ENCODE data around the gene PPDPF.

The PPDPF gene

GRCh38 chr20:63539092-63539430, 18.5 kb downstream of the PPDPF start:
- DNase-seq = no peak

- DNase-seq = no peak
These were observed 19.1 kb downstream of the PPDPF start for GRCh38 chr20:63539441-63540370.

- peak; percentile 42 for DNase-seq
These were observed 20.0 kb downstream of the PPDPF start for GRCh38 chr20:63540417-63541186.

GRCh38 chr20:63541371-63541770, 20.8 kb downstream of the PPDPF start:
- DNase-seq = no peak

- no peak for DNase-seq
These were observed 21.5 kb downstream of the PPDPF start for GRCh38 chr20:63542031-63542559.

- DNase-seq = no peak
These were observed 22.1 kb downstream of the PPDPF start for GRCh38 chr20:63542696-63543095.

GRCh38 chr20:63543131-63543530, 22.6 kb downstream of the PPDPF start:
- no peak for DNase-seq

GRCh38 chr20:63543733-63544132, 23.2 kb downstream of the PPDPF start:
- no peak for DNase-seq

GRCh38 chr20:63544241-63544957, 23.8 kb downstream of the PPDPF start:
- no peak for DNase-seq

- DNase-seq = no peak
These were observed 24.5 kb downstream of the PPDPF start for GRCh38 chr20:63544958-63545516.

GRCh38 chr20:63545814-63546213, 25.2 kb downstream of the PPDPF start:
- DNase-seq = no peak

GRCh38 chr20:63546256-63546955, 25.8 kb downstream of the PPDPF start:
- DNase-seq = no peak

GRCh38 chr20:63546956-63547724, 26.6 kb downstream of the PPDPF start:
- no peak for DNase-seq

- no peak for DNase-seq
These were observed 27.3 kb downstream of the PPDPF start, which contains the start of gene SRMS for GRCh38 chr20:63547725-63548480. Gene SRMS (minus strand): TSS chr20:63547749. CDS start chr20:63547463, 286 bp downstream.

GRCh38 chr20:63548542-63548941, 28.0 kb downstream of the PPDPF start:
- no peak for DNase-seq

- no peak for DNase-seq
These were observed 28.5 kb downstream of the PPDPF start for GRCh38 chr20:63549019-63549418.

GRCh38 chr20:63549679-63550282, 29.2 kb downstream of the PPDPF start:
- DNase-seq = no peak

GRCh38 chr20:63551068-63551467, 30.5 kb downstream of the PPDPF start:
- DNase-seq = no peak

- DNase-seq = peak; percentile 50
These were observed 32.1 kb downstream of the PPDPF start for GRCh38 chr20:63552481-63553249.
